ENCODE measurements around the gene NUP37. TPM values are rescaled to one million over a fixed set of nuclear protein-coding genes. Genes with fewer than 3 reads are reported as not detected.

Gene NUP37
- polyA plus RNA-seq, 1 donor, result 15.8 TPM

DNA sequence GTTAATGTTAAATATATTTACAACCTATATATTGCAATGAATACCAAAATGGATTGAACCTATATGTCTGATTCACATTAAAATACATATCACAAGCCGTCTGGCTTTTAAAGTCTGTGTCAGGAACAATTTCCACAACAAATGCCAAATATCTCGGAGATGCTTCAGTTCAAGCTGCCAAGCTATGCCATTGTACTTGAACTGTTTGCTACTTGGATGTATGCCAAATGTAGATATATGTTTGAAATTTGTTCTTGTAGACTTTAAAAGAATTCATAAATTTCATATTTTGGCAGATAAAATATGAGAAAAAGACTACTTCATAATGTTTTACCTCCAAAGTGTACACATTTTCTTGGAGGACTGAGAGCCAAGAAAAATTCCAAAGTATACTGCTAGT, 95.1 kb downstream of the NUP37 start:
- DNase-seq, result no peak

GRCh38 chr12:102023343-102023930, 96.5 kb downstream of the NUP37 start:
- DNase-seq, result no peak

Other genes with a start within 250 kb of the NUP37 start
- 3.5 TPM for gene DRAM1, start 242.5 kb downstream of the NUP37 start, polyA plus RNA-seq (ENCODE audit: insufficient read length)
- 33.6 TPM for gene WASHC3, start 58.1 kb downstream of the NUP37 start, polyA plus RNA-seq (ENCODE audit: insufficient read length)
- 4.7 TPM for gene PARPBP, start 69 bp upstream of the NUP37 start, polyA plus RNA-seq (ENCODE audit: insufficient read length)
- gene PMCH, start 77.7 kb upstream of the NUP37 start, polyA plus RNA-seq (ENCODE audit: insufficient read length), result not detected